SW480 (cell line): Measurements from ENCODE around the gene NID1.
A peak's percentile ranks its signal among the peaks of the same experiment; 100 is the strongest.
"Not testable (repeated sequence)": the region's sequence is repeated elsewhere in the genome, so short reads cannot be mapped to it uniquely, and the experiment has no call there.

Experiments used
- DNase-seq: peaks from one replicate; pipeline ENCODE4 v3.0.0-alpha.2; 2016; ENCODE audit warnings: low spot score

Gene NID1

GRCh38 chr1:235938709-235939479 lies 126.0 kb downstream of the NID1 start:
- DNase-seq: no peak

- DNase-seq: no peak
Measured at GRCh38 chr1:235937123-235937522, 127.8 kb downstream of the NID1 start.

- no peak for DNase-seq
Measured at GRCh38 chr1:235935235-235936225, 129.4 kb downstream of the NID1 start.

GRCh38 chr1:235933766-235934116 lies 131.1 kb downstream of the NID1 start:
- DNase-seq: no peak

GRCh38 chr1:235933017-235933765 lies 131.7 kb downstream of the NID1 start:
- no peak for DNase-seq

GRCh38 chr1:235932090-235932510 lies 132.8 kb downstream of the NID1 start:
- peak; percentile 73 for DNase-seq

- no peak for DNase-seq
Measured at GRCh38 chr1:235931171-235931738, 133.6 kb downstream of the NID1 start.

- no peak for DNase-seq
Measured at GRCh38 chr1:235930543-235930942, 134.3 kb downstream of the NID1 start.

GRCh38 chr1:235929216-235929615 lies 135.7 kb downstream of the NID1 start:
- DNase-seq: no peak

- no peak for DNase-seq
Measured at GRCh38 chr1:235928197-235928596, 136.7 kb downstream of the NID1 start.

GRCh38 chr1:235927551-235927950 lies 137.3 kb downstream of the NID1 start:
- not testable (repeated sequence) for DNase-seq
